ENCODE data around the gene PRR3.
A peak's percentile ranks its signal among the peaks of the same experiment; 100 is the strongest.

The PRR3 gene

GRCh38 chr6:30556906-30557682 lies at the start of gene PRR3:
Gene PRR3 (plus strand): TSS chr6:30557295. CDS start chr6:30557345, 50 bp downstream.
- Histone ChIP-seq H4K20me1 (ENCODE audit: insufficient read depth, low read length, poor library complexity, severe bottlenecking) (peaks cover 37% of the 10 kb centered on the region), H3K9ac (ENCODE audit: low read depth, low read length, poor library complexity, severe bottlenecking) (peak within 1 kb of the TSS; percentile 89), H2AFZ (ENCODE audit: low read length) (peak within 1 kb of the TSS; percentile 93), H3K36me3 (ENCODE audit: insufficient read depth, low read length) (peaks cover 25% of the 10 kb centered on the region; the same call in 1 of the 2 replicates), H3F3A (ENCODE audit: low read depth) (no peaks in the 10 kb centered on the region), H3K27me3 (ENCODE audit: insufficient read depth, low read length, poor library complexity, severe bottlenecking) (no peaks in the 10 kb centered on the region), H3K79me2 (ENCODE audit: insufficient read depth, low read length) (peaks cover 65% of the 10 kb centered on the region), H3K9me2 (replicated peaks; ENCODE audit: low read depth, low read length) (no peaks in the 10 kb centered on the region), H3K4me3 (ENCODE audit: low read length, poor library complexity, severe bottlenecking) (peak within 1 kb of the TSS; percentile 85), H3K4me1 (ENCODE audit: insufficient read depth, low read length, poor library complexity, severe bottlenecking) (peaks cover 29% of the 10 kb centered on the region), H3K9me3 (ENCODE audit: insufficient read depth, low read depth, low read length) (no peaks in the 10 kb centered on the region), H3K4me2 (ENCODE audit: low read depth, low read length, poor library complexity, severe bottlenecking) (peak within 1 kb of the TSS; percentile 96)
- TF ChIP-seq CTCF (conservative IDR thresholded peaks at IDR 0.05; ENCODE audit: low read length) (no peak), EZH2phosphoT487 (IDR thresholded peaks at IDR 0.05; ENCODE audit: borderline replicate concordance) (no peak)

GRCh38 chr6:30507849-30508827 lies 49.0 kb upstream of the PRR3 start:
- Histone ChIP-seq H3K9ac (ENCODE audit: low read depth, low read length, poor library complexity, severe bottlenecking) (peak overlapping the region; percentile 79), H3K27me3 (ENCODE audit: insufficient read depth, low read length, poor library complexity, severe bottlenecking) (no peaks in the 10 kb centered on the region), H3K4me1 (ENCODE audit: insufficient read depth, low read length, poor library complexity, severe bottlenecking) (peaks cover 48% of the 10 kb centered on the region), H3F3A (ENCODE audit: low read depth) (peaks cover 19% of the 10 kb centered on the region), H4K20me1 (ENCODE audit: insufficient read depth, low read length, poor library complexity, severe bottlenecking) (no peaks in the 10 kb centered on the region), H3K36me3 (ENCODE audit: insufficient read depth, low read length) (no peaks in the 10 kb centered on the region), H2AFZ (ENCODE audit: low read length) (no peak overlapping the region), H3K4me3 (ENCODE audit: low read length, poor library complexity, severe bottlenecking) (peak overlapping the region; percentile 67), H3K9me2 (replicated peaks; ENCODE audit: low read depth, low read length) (no peaks in the 10 kb centered on the region), H3K79me2 (ENCODE audit: insufficient read depth, low read length) (no peaks in the 10 kb centered on the region), H3K9me3 (ENCODE audit: insufficient read depth, low read depth, low read length) (no peaks in the 10 kb centered on the region), H3K4me2 (ENCODE audit: low read depth, low read length, poor library complexity, severe bottlenecking) (peak overlapping the region; percentile 90)
- TF ChIP-seq CTCF (conservative IDR thresholded peaks at IDR 0.05; ENCODE audit: low read length), result no peak
- no peak for TF ChIP-seq EZH2phosphoT487 (IDR thresholded peaks at IDR 0.05; ENCODE audit: borderline replicate concordance)

- Histone ChIP-seq H2AFZ (ENCODE audit: low read length) (no peak overlapping the region), H3K79me2 (ENCODE audit: insufficient read depth, low read length) (no peaks in the 10 kb centered on the region), H3K9me3 (ENCODE audit: insufficient read depth, low read depth, low read length) (no peaks in the 10 kb centered on the region), H3K9ac (ENCODE audit: low read depth, low read length, poor library complexity, severe bottlenecking) (peak overlapping the region; percentile 79), H3K36me3 (ENCODE audit: insufficient read depth, low read length) (no peaks in the 10 kb centered on the region), H4K20me1 (ENCODE audit: insufficient read depth, low read length, poor library complexity, severe bottlenecking) (no peaks in the 10 kb centered on the region), H3F3A (ENCODE audit: low read depth) (peaks cover 19% of the 10 kb centered on the region), H3K27me3 (ENCODE audit: insufficient read depth, low read length, poor library complexity, severe bottlenecking) (no peaks in the 10 kb centered on the region), H3K4me2 (ENCODE audit: low read depth, low read length, poor library complexity, severe bottlenecking) (peak overlapping the region; percentile 90), H3K4me1 (ENCODE audit: insufficient read depth, low read length, poor library complexity, severe bottlenecking) (peaks cover 56% of the 10 kb centered on the region), H3K4me3 (ENCODE audit: low read length, poor library complexity, severe bottlenecking) (peak overlapping the region; percentile 67), H3K9me2 (replicated peaks; ENCODE audit: low read depth, low read length) (no peaks in the 10 kb centered on the region)
- TF ChIP-seq CTCF (conservative IDR thresholded peaks at IDR 0.05; ENCODE audit: low read length) (no peak), EZH2phosphoT487 (IDR thresholded peaks at IDR 0.05; ENCODE audit: borderline replicate concordance) (no peak)
These were observed 48.0 kb upstream of the PRR3 start for GRCh38 chr6:30508890-30509736.
